HepG2 (cell line): Measurements from ENCODE around the gene SLC50A1. TPM values are rescaled to one million over a fixed set of nuclear protein-coding genes. Genes with fewer than 3 reads are reported as not detected.

Experiments
- ATAC-seq: fragments of 200-7000 bp; cut with Tn5 transposase; 3 replicates; pipeline ENCODE4 v1.9.1; 2020; ENCODE audit warnings: mild to moderate bottlenecking, moderate library complexity
- BruUV-seq: library from RNA; stranded (reverse); fragments of 400-500 nt; replicated peaks from 2 replicates; lab custom pipeline; 2021; lab: Mats Ljungman, UMichigan
- CTCF ChIA-PET: fragments of 300-600 bp; formaldehyde crosslinking; extraction: SDS; loops from one replicate; lab custom pipeline; 2021; ENCODE audit warnings: low total read pairs, inconsistent platforms, low intra/inter-chr PET ratio; lab: Yijun Ruan, JAX
- POLR2A ChIA-PET: fragments of 350-600 bp; sonication (Branson Sonifier 250); formaldehyde crosslinking; loops from one replicate; lab custom pipeline; 2020; ENCODE audit warnings: antibody characterized with exemption, inconsistent platforms; lab: Yijun Ruan, JAX
- DNase-seq: peaks from one replicate; pipeline ENCODE4 v3.0.0-alpha.2; 2015; ENCODE audit warnings: low spot score
- FAIRE-seq: peaks from 3 replicates; lab custom pipeline; 2011; peaks lifted over from hg19 to GRCh38; lab: Jason Lieb, UNC
- H2AFZ ChIP-seq: one replicate; pipeline ENCODE4 v1.6.1; 2011; ENCODE audit warnings: low read length, inconsistent platforms
- H3K27ac ChIP-seq: fragments of 300-600 bp; 3 replicates; pipeline ENCODE4 v1.8.0; 2011; ENCODE audit warnings: mixed run types, mild to moderate bottlenecking, mixed read lengths, low read length, inconsistent platforms; ENCODE audit not compliant: insufficient read depth; ENCODE audit errors: extremely low read length
- H3K27me3 ChIP-seq, 2 experiments: fragments of 200-600 bp in 1 of 2; 2 replicates in 1 of 2; 3 replicates in 1 of 2; pipeline versions ENCODE4 v1.6.0 to v1.8.0; 2011; ENCODE audit warnings: low read length in 2 of 2, mild to moderate bottlenecking in 2 of 2, moderate library complexity in 2 of 2, inconsistent platforms in 1 of 2; ENCODE audit not compliant: insufficient read depth in 2 of 2, control insufficient read depth in 1 of 2
- H3K36me3 ChIP-seq, 2 experiments: fragments of 200-600 bp in 1 of 2; replicated peaks in 1 of 2; 2 replicates in 1 of 2; 3 replicates in 1 of 2; pipeline versions ENCODE4 v1.5.1 to v1.8.0; 2011; ENCODE audit warnings: low read length in 2 of 2, inconsistent platforms in 1 of 2; ENCODE audit not compliant: insufficient read depth in 2 of 2, control insufficient read depth in 1 of 2
- H3K4me1 ChIP-seq: 2 replicates; pipeline ENCODE4 v1.5.1; 2012; ENCODE audit warnings: low read length, inconsistent platforms; ENCODE audit not compliant: insufficient read depth
- H3K4me2 ChIP-seq: 2 replicates; pipeline ENCODE4 v1.6.0; 2011; ENCODE audit warnings: low read depth, low read length, inconsistent platforms
- H3K4me3 ChIP-seq, 3 experiments: fragments of 200-600 bp in 1 of 3; sonication (generic), shearing (Covaris generic) in 1 of 3; replicated peaks in 1 of 3; 2 replicates each; pipeline ENCODE4 v1.5.1; 2011 to 2016; ENCODE audit warnings: low read length in 3 of 3, inconsistent platforms in 2 of 3, low read depth in 2 of 3, mild to moderate bottlenecking in 2 of 3, control low read depth in 1 of 3, mixed read lengths in 1 of 3; ENCODE audit not compliant: insufficient read depth in 1 of 3
- H3K79me2 ChIP-seq: one replicate; pipeline ENCODE4 v1.6.1; 2011; ENCODE audit warnings: low read length, inconsistent platforms; ENCODE audit not compliant: insufficient read depth
- H3K9ac ChIP-seq: 2 replicates; pipeline ENCODE4 v1.6.0; 2011; ENCODE audit warnings: mild to moderate bottlenecking, low read depth, low read length, inconsistent platforms; ENCODE audit not compliant: insufficient read depth
- H3K9me3 ChIP-seq: 2 replicates; pipeline ENCODE4 v1.5.1; 2012; ENCODE audit warnings: mild to moderate bottlenecking, low read length
- H4K20me1 ChIP-seq: 2 replicates; pipeline ENCODE4 v1.6.0; 2011; ENCODE audit warnings: inconsistent platforms, mild to moderate bottlenecking, low read length, moderate library complexity; ENCODE audit not compliant: insufficient read depth
- HNRNPL ChIP-seq: fragments of 200-400 bp; formaldehyde crosslinking; IDR thresholded peaks from 2 replicates; pipeline ENCODE4 v1.6.1; 2017; ENCODE audit warnings: mild to moderate bottlenecking, low read depth, low read length
- MAZ ChIP-seq, 2 experiments: sonication (generic) in 1 of 2; formaldehyde crosslinking in 1 of 2; IDR thresholded peaks; 2 replicates each; pipeline versions ENCODE4 v1.5.0 to v1.6.1; 2012 to 2020; ENCODE audit warnings: low read depth in 2 of 2, mild to moderate bottlenecking in 2 of 2, borderline replicate concordance in 1 of 2, improper control_type of control experiment in 1 of 2, low read length in 1 of 2, missing genetic modification reagents in 1 of 2, moderate library complexity in 1 of 2
- ZNF225 ChIP-seq: sonication (generic); formaldehyde crosslinking; IDR thresholded peaks from 2 replicates; pipeline ENCODE4 v1.4.0; 2020; ENCODE audit warnings: mild to moderate bottlenecking, missing genetic modification reagents
- ZNF501 ChIP-seq: sonication (generic); formaldehyde crosslinking; IDR thresholded peaks from 2 replicates; pipeline ENCODE4 v1.5.1; 2020; ENCODE audit warnings: mild to moderate bottlenecking, moderate library complexity, missing genetic modification reagents
- WGBS: methylation state at CpG from one replicate; pipeline ENCODE4 v1.1.6; 2017; ENCODE audit warnings: low lambda C conversion rate; 5-methylcytosine and 5-hydroxymethylcytosine counted together
- in situ Hi-C: cut with HindIII; loops from 2 replicates; pipeline ENCODE4 v1.10.0; 2017; ENCODE audit warnings: low pct_unique_long_range_greater_than_20kb; ENCODE audit not compliant: extremely low pct_ligation_motif_present
- intact Hi-C: fragments of 100-400 bp; cut with micrococcal nuclease; formaldehyde crosslinking; loops from one replicate; pipeline ENCODE4 v1.10.0; 2022; ENCODE audit not compliant: unreplicated experiment
- polyA plus RNA-seq, 8 experiments: library from polyadenylated mRNA; depleted of rRNA in 3 of 8; stranded (reverse) in 7 of 8; unstranded in 1 of 8; fragments of >200 nt; fragmentation: Illumina TruSeq in 4 of 8; extraction: Trizol in 4 of 8; gene quantifications; 2 replicates each; pipeline versions ENCODE4 v1.2.1 to v1.2.3, GENCODE V29; 2011 to 2016; ENCODE audit warnings: low read depth in 4 of 8, missing spikeins in 1 of 8, mixed read lengths in 1 of 8; ENCODE audit not compliant: insufficient read depth in 1 of 8
- total RNA-seq, 5 experiments: library from RNA; depleted of rRNA; stranded (reverse); fragments of >200 nt; fragmentation: Illumina TruSeq; extraction: Trizol; gene quantifications; 2 replicates each; pipeline ENCODE4 v1.2.3, GENCODE V29; 2016; ENCODE audit warnings: low read depth in 1 of 5
- TF ChIP-seq, protein P1 (sequence below): sonication (generic); formaldehyde crosslinking; IDR thresholded peaks from 2 replicates; pipeline ENCODE4 v1.5.1; 2020; ENCODE audit warnings: mild to moderate bottlenecking, missing genetic modification reagents, borderline replicate concordance
- TF ChIP-seq, protein P2 (sequence below): sonication (generic); formaldehyde crosslinking; IDR thresholded peaks from 2 replicates; pipeline ENCODE4 v1.5.0; 2020; ENCODE audit warnings: mild to moderate bottlenecking, missing genetic modification reagents, borderline replicate concordance
- TF ChIP-seq, protein P3 (sequence below): sonication (generic); formaldehyde crosslinking; IDR thresholded peaks from 2 replicates; pipeline ENCODE4 v1.5.1; 2020; ENCODE audit warnings: mild to moderate bottlenecking, moderate library complexity, missing genetic modification reagents

The SLC50A1 gene
- total and polyA plus RNA-seq, 2 of the 13 experiments (the other 11 are each of a cell fraction or from before 2014, with no cell fraction given): 22.5 to 46.8 TPM

DNA sequence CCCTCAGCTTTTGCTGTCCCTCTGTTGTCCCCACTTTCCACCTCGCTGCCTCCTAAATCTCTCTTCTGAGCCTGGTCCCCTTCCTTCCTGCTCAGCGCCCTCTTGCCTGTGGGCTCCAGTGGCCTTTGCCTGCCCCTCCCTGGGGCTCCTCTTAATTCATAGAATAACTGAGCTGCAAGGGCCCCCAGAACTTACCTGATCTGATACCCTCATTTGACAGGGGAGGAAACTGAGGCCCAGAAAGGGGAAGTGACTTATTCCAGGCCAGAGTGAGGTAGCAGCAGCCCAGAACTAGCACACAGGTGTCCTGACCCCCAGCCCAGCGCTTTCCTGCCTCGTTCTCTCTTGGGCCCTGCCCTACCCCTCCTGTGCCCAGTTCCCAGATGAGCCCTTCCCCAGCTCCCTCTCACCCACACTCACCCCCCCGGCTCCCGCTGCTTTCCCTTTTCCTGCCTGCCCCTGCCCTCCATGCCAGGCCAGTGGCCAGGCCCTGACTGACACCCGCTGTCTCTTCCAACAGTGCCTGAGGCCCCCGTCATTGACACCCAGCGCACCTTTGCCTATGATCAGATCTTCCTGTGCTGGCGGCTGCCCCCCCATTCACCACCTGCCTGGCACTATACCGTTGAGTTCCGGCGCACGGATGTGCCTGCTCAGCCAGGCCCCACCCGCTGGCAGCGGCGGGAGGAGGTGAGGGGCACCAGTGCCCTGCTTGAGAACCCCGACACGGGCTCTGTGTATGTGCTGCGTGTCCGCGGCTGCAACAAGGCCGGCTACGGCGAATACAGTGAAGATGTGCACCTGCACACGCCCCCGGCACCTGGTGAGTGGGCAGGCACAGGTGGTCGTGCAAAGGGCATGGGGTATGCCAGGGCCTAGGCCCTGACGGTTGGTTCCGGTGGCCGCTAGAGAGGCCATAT, 43.7 kb downstream of the SLC50A1 start:
- no TSS peak for BruUV-seq
- peak overlapping the region; percentile 34; the same call in 1 of the 2 replicates for H3K9ac ChIP-seq
- no peaks in the 10 kb centered on the region for H3K9me3 ChIP-seq
- WGBS: 82% methylated on average over 29 of the region's 31 CpGs
- FAIRE-seq (no peak), ATAC-seq (peak; percentile 28; the same call in 2 of the 3 replicates), DNase-seq (no peak)
- in situ Hi-C loops (no loop called here), intact Hi-C loops (no loop called here)
- peak overlapping the region; percentile 76 for H3K4me2 ChIP-seq
- H2AFZ ChIP-seq: no peak overlapping the region
- H3K4me3 ChIP-seq: peak overlapping the region in 2 of 3 experiments; percentile 50 to 69; a peak in 4 of 6 replicates
- no peaks in the 10 kb centered on the region for H3K79me2 ChIP-seq
- H4K20me1 ChIP-seq: no peaks in the 10 kb centered on the region
- ChIA-PET CTCF (no interaction called here), POLR2A (interaction anchor here (1.2 to 1.3 kb wide), 2 partner anchors 14 to 30 kb away, joined by 3 to 5 read pairs; no protein-coding TSS in a partner anchor)
- H3K27ac ChIP-seq: no peak overlapping the region
- peaks cover 3 to 24% of the 10 kb centered on the region in 2 experiments; a peak in 4 of 5 replicates for H3K27me3 ChIP-seq
- peaks cover 38% of the 10 kb centered on the region for H3K4me1 ChIP-seq
- H3K36me3 ChIP-seq: no peaks in the 10 kb centered on the region
- TF ChIP-seq ZNF225 (CRISPR knock-in tag): 0 out of 2 replicates have a peak, but pooled peaks have one; percentile 3
- TF ChIP-seq HNRNPL: peak; percentile 81
- TF ChIP-seq, protein P1, sequence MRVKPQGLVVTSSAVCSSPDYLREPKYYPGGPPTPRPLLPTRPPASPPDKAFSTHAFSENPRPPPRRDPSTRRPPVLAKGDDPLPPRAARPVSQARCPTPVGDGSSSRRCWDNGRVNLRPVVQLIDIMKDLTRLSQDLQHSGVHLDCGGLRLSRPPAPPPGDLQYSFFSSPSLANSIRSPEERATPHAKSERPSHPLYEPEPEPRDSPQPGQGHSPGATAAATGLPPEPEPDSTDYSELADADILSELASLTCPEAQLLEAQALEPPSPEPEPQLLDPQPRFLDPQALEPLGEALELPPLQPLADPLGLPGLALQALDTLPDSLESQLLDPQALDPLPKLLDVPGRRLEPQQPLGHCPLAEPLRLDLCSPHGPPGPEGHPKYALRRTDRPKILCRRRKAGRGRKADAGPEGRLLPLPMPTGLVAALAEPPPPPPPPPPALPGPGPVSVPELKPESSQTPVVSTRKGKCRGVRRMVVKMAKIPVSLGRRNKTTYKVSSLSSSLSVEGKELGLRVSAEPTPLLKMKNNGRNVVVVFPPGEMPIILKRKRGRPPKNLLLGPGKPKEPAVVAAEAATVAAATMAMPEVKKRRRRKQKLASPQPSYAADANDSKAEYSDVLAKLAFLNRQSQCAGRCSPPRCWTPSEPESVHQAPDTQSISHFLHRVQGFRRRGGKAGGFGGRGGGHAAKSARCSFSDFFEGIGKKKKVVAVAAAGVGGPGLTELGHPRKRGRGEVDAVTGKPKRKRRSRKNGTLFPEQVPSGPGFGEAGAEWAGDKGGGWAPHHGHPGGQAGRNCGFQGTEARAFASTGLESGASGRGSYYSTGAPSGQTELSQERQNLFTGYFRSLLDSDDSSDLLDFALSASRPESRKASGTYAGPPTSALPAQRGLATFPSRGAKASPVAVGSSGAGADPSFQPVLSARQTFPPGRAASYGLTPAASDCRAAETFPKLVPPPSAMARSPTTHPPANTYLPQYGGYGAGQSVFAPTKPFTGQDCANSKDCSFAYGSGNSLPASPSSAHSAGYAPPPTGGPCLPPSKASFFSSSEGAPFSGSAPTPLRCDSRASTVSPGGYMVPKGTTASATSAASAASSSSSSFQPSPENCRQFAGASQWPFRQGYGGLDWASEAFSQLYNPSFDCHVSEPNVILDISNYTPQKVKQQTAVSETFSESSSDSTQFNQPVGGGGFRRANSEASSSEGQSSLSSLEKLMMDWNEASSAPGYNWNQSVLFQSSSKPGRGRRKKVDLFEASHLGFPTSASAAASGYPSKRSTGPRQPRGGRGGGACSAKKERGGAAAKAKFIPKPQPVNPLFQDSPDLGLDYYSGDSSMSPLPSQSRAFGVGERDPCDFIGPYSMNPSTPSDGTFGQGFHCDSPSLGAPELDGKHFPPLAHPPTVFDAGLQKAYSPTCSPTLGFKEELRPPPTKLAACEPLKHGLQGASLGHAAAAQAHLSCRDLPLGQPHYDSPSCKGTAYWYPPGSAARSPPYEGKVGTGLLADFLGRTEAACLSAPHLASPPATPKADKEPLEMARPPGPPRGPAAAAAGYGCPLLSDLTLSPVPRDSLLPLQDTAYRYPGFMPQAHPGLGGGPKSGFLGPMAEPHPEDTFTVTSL (CRISPR knock-in tag): 0 out of 2 replicates have a peak, but pooled peaks have one; percentile 40
- TF ChIP-seq MAZ (IDR thresholded peaks at IDR 0.05; ENCODE audit: borderline replicate concordance, low read depth, low read length): no peak
- 0 out of 2 replicates have a peak, but pooled peaks have one; percentile 1 for TF ChIP-seq MAZ (CRISPR knock-in tag; IDR thresholded peaks at IDR 0.05; ENCODE audit: low read depth)
- TF ChIP-seq, protein P2, sequence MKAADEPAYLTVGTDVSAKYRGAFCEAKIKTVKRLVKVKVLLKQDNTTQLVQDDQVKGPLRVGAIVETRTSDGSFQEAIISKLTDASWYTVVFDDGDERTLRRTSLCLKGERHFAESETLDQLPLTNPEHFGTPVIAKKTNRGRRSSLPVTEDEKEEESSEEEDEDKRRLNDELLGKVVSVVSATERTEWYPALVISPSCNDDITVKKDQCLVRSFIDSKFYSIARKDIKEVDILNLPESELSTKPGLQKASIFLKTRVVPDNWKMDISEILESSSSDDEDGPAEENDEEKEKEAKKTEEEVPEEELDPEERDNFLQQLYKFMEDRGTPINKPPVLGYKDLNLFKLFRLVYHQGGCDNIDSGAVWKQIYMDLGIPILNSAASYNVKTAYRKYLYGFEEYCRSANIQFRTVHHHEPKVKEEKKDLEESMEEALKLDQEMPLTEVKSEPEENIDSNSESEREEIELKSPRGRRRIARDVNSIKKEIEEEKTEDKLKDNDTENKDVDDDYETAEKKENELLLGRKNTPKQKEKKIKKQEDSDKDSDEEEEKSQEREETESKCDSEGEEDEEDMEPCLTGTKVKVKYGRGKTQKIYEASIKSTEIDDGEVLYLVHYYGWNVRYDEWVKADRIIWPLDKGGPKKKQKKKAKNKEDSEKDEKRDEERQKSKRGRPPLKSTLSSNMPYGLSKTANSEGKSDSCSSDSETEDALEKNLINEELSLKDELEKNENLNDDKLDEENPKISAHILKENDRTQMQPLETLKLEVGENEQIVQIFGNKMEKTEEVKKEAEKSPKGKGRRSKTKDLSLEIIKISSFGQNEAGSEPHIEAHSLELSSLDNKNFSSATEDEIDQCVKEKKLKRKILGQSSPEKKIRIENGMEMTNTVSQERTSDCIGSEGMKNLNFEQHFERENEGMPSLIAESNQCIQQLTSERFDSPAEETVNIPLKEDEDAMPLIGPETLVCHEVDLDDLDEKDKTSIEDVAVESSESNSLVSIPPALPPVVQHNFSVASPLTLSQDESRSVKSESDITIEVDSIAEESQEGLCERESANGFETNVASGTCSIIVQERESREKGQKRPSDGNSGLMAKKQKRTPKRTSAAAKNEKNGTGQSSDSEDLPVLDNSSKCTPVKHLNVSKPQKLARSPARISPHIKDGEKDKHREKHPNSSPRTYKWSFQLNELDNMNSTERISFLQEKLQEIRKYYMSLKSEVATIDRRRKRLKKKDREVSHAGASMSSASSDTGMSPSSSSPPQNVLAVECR (CRISPR knock-in tag): 0 out of 2 replicates have a peak, but pooled peaks have one; percentile 5
- no peak for TF ChIP-seq ZNF501
- TF ChIP-seq, protein P3, sequence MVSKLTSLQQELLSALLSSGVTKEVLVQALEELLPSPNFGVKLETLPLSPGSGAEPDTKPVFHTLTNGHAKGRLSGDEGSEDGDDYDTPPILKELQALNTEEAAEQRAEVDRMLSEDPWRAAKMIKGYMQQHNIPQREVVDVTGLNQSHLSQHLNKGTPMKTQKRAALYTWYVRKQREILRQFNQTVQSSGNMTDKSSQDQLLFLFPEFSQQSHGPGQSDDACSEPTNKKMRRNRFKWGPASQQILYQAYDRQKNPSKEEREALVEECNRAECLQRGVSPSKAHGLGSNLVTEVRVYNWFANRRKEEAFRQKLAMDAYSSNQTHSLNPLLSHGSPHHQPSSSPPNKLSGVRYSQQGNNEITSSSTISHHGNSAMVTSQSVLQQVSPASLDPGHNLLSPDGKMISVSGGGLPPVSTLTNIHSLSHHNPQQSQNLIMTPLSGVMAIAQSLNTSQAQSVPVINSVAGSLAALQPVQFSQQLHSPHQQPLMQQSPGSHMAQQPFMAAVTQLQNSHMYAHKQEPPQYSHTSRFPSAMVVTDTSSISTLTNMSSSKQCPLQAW (CRISPR knock-in tag): no peak
